ENCODE measurements around the gene TMEM132C.

The TMEM132C gene

GRCh38 chr12:128661226-128661569 is 394.2 kb downstream of the TMEM132C start:
- DNase-seq (ENCODE audit: low spot score), result peak; percentile 84

GRCh38 chr12:128662101-128662500 is 395.1 kb downstream of the TMEM132C start:
- DNase-seq (ENCODE audit: low spot score), result no peak

- DNase-seq (ENCODE audit: low spot score), result no peak
Observed at GRCh38 chr12:128664501-128664900, 397.5 kb downstream of the TMEM132C start.

GRCh38 chr12:128667193-128667592 is 400.2 kb downstream of the TMEM132C start:
- no peak for DNase-seq (ENCODE audit: low spot score)

- no peak for DNase-seq (ENCODE audit: low spot score)
Observed at GRCh38 chr12:128671528-128672042, 404.6 kb downstream of the TMEM132C start.

- no peak for DNase-seq (ENCODE audit: low spot score)
Observed at GRCh38 chr12:128672428-128672827, 405.5 kb downstream of the TMEM132C start.

- no peak for DNase-seq (ENCODE audit: low spot score)
Observed at GRCh38 chr12:128672893-128673292, 405.9 kb downstream of the TMEM132C start.

- DNase-seq (ENCODE audit: low spot score), result no peak
Observed at GRCh38 chr12:128675576-128675975, 408.6 kb downstream of the TMEM132C start.

GRCh38 chr12:128680555-128680954 is 413.6 kb downstream of the TMEM132C start:
- no peak for DNase-seq (ENCODE audit: low spot score)

- no peak for DNase-seq (ENCODE audit: low spot score)
Observed at GRCh38 chr12:128682548-128683275, 415.7 kb downstream of the TMEM132C start.

- DNase-seq (ENCODE audit: low spot score), result no peak
Observed at GRCh38 chr12:128684352-128684751, 417.4 kb downstream of the TMEM132C start.

- DNase-seq (ENCODE audit: low spot score), result no peak
Observed at GRCh38 chr12:128685903-128686475, 419.0 kb downstream of the TMEM132C start.

- DNase-seq (ENCODE audit: low spot score), result no peak
Observed at GRCh38 chr12:128687851-128688250, 420.9 kb downstream of the TMEM132C start.

GRCh38 chr12:128690641-128691040 is 423.7 kb downstream of the TMEM132C start:
- no peak for DNase-seq (ENCODE audit: low spot score)

GRCh38 chr12:128693115-128693514 is 426.1 kb downstream of the TMEM132C start:
- no peak for DNase-seq (ENCODE audit: low spot score)

GRCh38 chr12:128693771-128694170 is 426.8 kb downstream of the TMEM132C start:
- DNase-seq (ENCODE audit: low spot score), result no peak

- DNase-seq (ENCODE audit: low spot score), result no peak
Observed at GRCh38 chr12:128694445-128694844, 427.5 kb downstream of the TMEM132C start.

- no peak for DNase-seq (ENCODE audit: low spot score)
Observed at GRCh38 chr12:128695697-128696096, 428.7 kb downstream of the TMEM132C start.

- no peak for DNase-seq (ENCODE audit: low spot score)
Observed at GRCh38 chr12:128698301-128698972, 431.5 kb downstream of the TMEM132C start.

GRCh38 chr12:128699106-128699505 is 432.1 kb downstream of the TMEM132C start:
- no peak for DNase-seq (ENCODE audit: low spot score)

GRCh38 chr12:128702371-128702770 is 435.4 kb downstream of the TMEM132C start:
- DNase-seq (ENCODE audit: low spot score), result peak; percentile 23

GRCh38 chr12:128705140-128705539 is 438.2 kb downstream of the TMEM132C start:
- no peak for DNase-seq (ENCODE audit: low spot score)

- DNase-seq (ENCODE audit: low spot score), result no peak
Observed at GRCh38 chr12:128707488-128707887, 440.5 kb downstream of the TMEM132C start.
